ENCODE data around the gene RIMS4. TPM values are rescaled to one million over a fixed set of nuclear protein-coding genes. Genes with fewer than 3 reads are reported as not detected.

Gene RIMS4
- total and polyA plus RNA-seq, 2 of the 8 experiments (the other 6 are each of a cell fraction or from before 2014, with no cell fraction given), result 13.3 to 44.2 TPM

- TF ChIP-seq CHD7 (IDR thresholded peaks at IDR 0.05; ENCODE audit: insufficient replicate concordance, low read length) (no peak), CBX8 (IDR thresholded peaks at IDR 0.05; ENCODE audit: borderline replicate concordance, low read depth, low read length) (no peak), TAF1 (IDR thresholded peaks at IDR 0.05; ENCODE audit: low read depth, low read length) (no peak), TAF7 (optimal IDR thresholded peaks at IDR 0.05; ENCODE audit: borderline replicate concordance, low read depth, low read length) (no peak), POU5F1 (IDR thresholded peaks at IDR 0.05; ENCODE audit: low read depth, low read length) (no peak), JUND (IDR thresholded peaks at IDR 0.05; ENCODE audit: low read length) (no peak)
These were observed 53.4 kb downstream of the RIMS4 start (continued) for GRCh38 chr20:44756956-44757355.

All from H1 (cell line).